Epithelial cell of proximal tubule (primary cell): Measurements from ENCODE around the gene SLC39A11. TPM values are rescaled to one million over a fixed set of nuclear protein-coding genes. Genes with fewer than 3 reads are reported as not detected.
"Not testable (repeated sequence)": the region's sequence is repeated elsewhere in the genome, so short reads cannot be mapped to it uniquely, and the experiment has no call there.

Source experiments
- DNase-seq: peaks from one replicate; pipeline ENCODE4 v3.0.0-alpha.2; 2011; ENCODE audit warnings: low read depth
- H3K4me3 ChIP-seq: 2 replicates; pipeline ENCODE4 v1.5.1; 2011; ENCODE audit warnings: low read depth, mild to moderate bottlenecking, low read length
- CTCF ChIP-seq: conservative IDR thresholded peaks from 2 replicates; pipeline ENCODE4 v1.5.1; 2012; ENCODE audit warnings: low read depth, mild to moderate bottlenecking, low read length
- total RNA-seq: library from RNA; depleted of rRNA; stranded (reverse); fragments of >200 nt; gene quantifications from 2 replicates; pipeline ENCODE4 v1.2.3, GENCODE V29; 2015

The SLC39A11 gene
- total RNA-seq, 1 donor from 2014 or later = 12.6 TPM

- H3K4me3 ChIP-seq = no peak overlapping the region
- no peak for TF ChIP-seq CTCF
- DNase-seq = no peak
These were observed 152.0 kb downstream of the SLC39A11 start for GRCh38 chr17:72940496-72940895.

GRCh38 chr17:72938482-72938881, 154.0 kb downstream of the SLC39A11 start:
- H3K4me3 ChIP-seq = no peak overlapping the region
- TF ChIP-seq CTCF = no peak
- no peak for DNase-seq

- no peak overlapping the region for H3K4me3 ChIP-seq
- no peak for TF ChIP-seq CTCF
- no peak for DNase-seq
These were observed 154.8 kb downstream of the SLC39A11 start for GRCh38 chr17:72937707-72938106.

GRCh38 chr17:72937254-72937653, 155.2 kb downstream of the SLC39A11 start:
- DNase-seq, H3K4me3 ChIP-seq: not testable (repeated sequence)

GRCh38 chr17:72935984-72936383, 156.5 kb downstream of the SLC39A11 start:
- no peak for DNase-seq
- no peak for TF ChIP-seq CTCF
- no peak overlapping the region for H3K4me3 ChIP-seq

GRCh38 chr17:72934927-72935326, 157.6 kb downstream of the SLC39A11 start:
- DNase-seq = no peak
- H3K4me3 ChIP-seq = no peak overlapping the region
- no peak for TF ChIP-seq CTCF

- no peak overlapping the region for H3K4me3 ChIP-seq
- DNase-seq = peak; percentile 97
- TF ChIP-seq CTCF = no peak
These were observed 160.9 kb downstream of the SLC39A11 start for GRCh38 chr17:72931635-72932034.

- DNase-seq = no peak
- H3K4me3 ChIP-seq = no peak overlapping the region
- TF ChIP-seq CTCF = no peak
These were observed 161.3 kb downstream of the SLC39A11 start for GRCh38 chr17:72931163-72931562.
